Measurements from ENCODE around the gene SYP.

- TF ChIP-seq CTCF (conservative IDR thresholded peaks at IDR 0.05; ENCODE audit: low read length) (no peak), EZH2phosphoT487 (IDR thresholded peaks at IDR 0.05; ENCODE audit: borderline replicate concordance, low read depth, low read length) (no peak)
Observed at GRCh38 chrX:49243166-49243565, 43.2 kb upstream of the SYP start.

Data from OCI-LY7 (cell line).